ENCODE measurements around the gene EMP1. TPM values are rescaled to one million over a fixed set of nuclear protein-coding genes. Genes with fewer than 3 reads are reported as not detected.

The EMP1 gene
- total RNA-seq, 3 donors from 2014 or later: 245 to 680 (median 667) TPM

DNA sequence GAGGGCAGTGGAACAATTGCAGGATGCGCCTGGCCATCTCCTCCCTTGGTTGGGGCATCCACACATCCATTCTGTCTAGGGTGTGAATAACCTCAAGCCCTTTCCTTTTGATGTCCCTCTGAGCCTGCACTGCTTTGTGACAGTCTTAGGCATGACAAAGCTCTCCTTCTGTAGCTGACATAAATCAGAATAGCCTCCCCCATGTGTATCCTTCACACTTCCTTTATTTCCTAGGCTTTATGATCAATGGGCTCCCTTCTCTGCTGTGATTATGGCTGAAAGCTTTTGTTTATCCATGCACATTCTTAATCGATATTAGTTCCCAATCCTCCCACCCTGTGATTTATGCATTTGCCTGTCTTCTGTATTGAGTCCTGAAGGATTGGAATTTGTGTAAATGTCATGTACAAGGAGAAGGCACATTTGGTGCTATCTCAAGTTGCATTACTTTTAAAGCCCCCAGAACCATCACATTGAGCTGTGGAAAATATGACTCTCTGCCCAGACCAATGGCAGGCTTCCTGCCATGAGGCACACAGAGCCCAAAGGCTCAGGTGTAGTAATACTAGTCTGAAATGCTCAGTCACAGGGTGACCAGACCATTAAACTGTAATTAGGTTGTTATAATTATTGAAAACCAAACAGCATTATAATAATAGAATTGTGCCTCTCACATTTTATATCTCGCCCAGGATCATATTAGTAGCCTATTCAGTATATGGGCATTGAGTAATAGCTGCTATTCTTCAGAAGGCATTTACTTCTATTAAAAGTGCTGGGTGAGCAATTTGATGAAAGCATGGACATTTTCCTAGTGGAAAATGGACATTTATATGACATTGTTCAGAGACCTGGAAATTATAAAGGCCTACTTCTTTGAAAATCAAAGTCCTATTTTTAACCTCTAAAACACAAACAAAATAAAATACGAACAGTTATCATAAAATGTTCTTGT, 14.0 kb downstream of the EMP1 start:
- TF ChIP-seq CTCF (IDR thresholded peaks at IDR 0.05): no peak
- H3K9me3 ChIP-seq: no peaks in the 10 kb centered on the region
- no peak overlapping the region for H3K4me3 ChIP-seq
- H3K4me1 ChIP-seq (ENCODE audit: low read depth): peaks cover 8% of the 10 kb centered on the region
- DNase-seq (no peak), ATAC-seq (no peak)
- H3K36me3 ChIP-seq (ENCODE audit: low read depth): no peaks in the 10 kb centered on the region
- intact Hi-C loops (cut with DNase I, micrococcal nuclease): no loop called here

DNA sequence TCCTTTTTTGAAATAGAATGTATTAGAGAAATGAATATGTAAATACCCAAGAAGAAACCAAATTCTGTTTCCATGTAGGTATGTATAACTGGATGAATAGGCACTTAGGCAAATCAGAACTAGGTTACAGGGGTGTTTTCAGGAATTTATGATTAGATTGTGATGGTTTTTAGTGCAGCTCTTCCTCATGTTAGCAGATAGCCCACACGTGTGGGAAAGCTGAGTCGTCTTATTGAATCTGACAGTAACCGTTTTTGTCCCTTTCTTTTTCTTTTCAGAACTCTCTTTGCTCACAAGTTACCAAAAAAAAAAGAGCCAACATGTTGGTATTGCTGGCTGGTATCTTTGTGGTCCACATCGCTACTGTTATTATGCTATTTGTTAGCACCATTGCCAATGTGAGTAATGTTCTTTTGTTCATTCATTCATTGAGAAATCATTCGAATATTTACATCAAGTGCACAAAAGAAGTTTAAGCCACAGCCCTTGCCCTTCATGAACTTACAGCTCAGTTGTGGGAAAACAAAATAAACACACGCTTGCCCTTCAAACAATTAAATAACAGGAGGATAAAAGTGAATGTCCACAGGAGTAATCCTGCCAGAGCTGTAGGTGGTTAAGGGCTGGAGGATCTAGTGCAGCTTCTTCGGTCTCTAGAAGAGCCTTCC, 14.8 kb downstream of the EMP1 start:
- Histone ChIP-seq H3K4me3 (no peak overlapping the region), H3K36me3 (ENCODE audit: low read depth) (no peaks in the 10 kb centered on the region), H3K4me1 (ENCODE audit: low read depth) (peaks cover 8% of the 10 kb centered on the region), H3K9me3 (no peaks in the 10 kb centered on the region)
- DNase-seq (no peak), ATAC-seq (no peak)
- no peak for TF ChIP-seq CTCF (IDR thresholded peaks at IDR 0.05)
- intact Hi-C loops (cut with DNase I, micrococcal nuclease): no loop called here

- H3K4me3 ChIP-seq: no peak overlapping the region
- H3K9me3 ChIP-seq: no peaks in the 10 kb centered on the region
- no peaks in the 10 kb centered on the region for H3K36me3 ChIP-seq (ENCODE audit: low read depth)
- peak in 2 of 3 donors; percentile 41 to 84 for DNase-seq
- peaks cover 8% of the 10 kb centered on the region for H3K4me1 ChIP-seq (ENCODE audit: low read depth)
- peak; percentile 53 for TF ChIP-seq CTCF (IDR thresholded peaks at IDR 0.05)
- intact Hi-C loops (cut with DNase I, micrococcal nuclease): loop anchor here in 1 of 2 donors (2.0 kb wide), 1 partner anchor 295 kb away; no protein-coding TSS in a partner anchor
- ATAC-seq: peak; percentile 51
These were observed 15.5 kb downstream of the EMP1 start for GRCh38 chr12:13211859-13212664.

GRCh38 chr12:13215056-13215455, 18.5 kb downstream of the EMP1 start:
- intact Hi-C loops (cut with DNase I, micrococcal nuclease): no loop called here
- Histone ChIP-seq H3K9me3 (no peaks in the 10 kb centered on the region), H3K36me3 (ENCODE audit: low read depth) (no peaks in the 10 kb centered on the region), H3K4me3 (no peak overlapping the region), H3K4me1 (ENCODE audit: low read depth) (peaks cover 3% of the 10 kb centered on the region)
- TF ChIP-seq CTCF (IDR thresholded peaks at IDR 0.05): no peak
- ATAC-seq: no peak
- no peak for DNase-seq

- no peak for DNase-seq
- intact Hi-C loops (cut with DNase I, micrococcal nuclease): no loop called here
- H3K36me3 ChIP-seq (ENCODE audit: low read depth): no peaks in the 10 kb centered on the region
- H3K9me3 ChIP-seq: no peaks in the 10 kb centered on the region
- no peak for TF ChIP-seq CTCF (IDR thresholded peaks at IDR 0.05)
- peaks cover 6% of the 10 kb centered on the region for H3K4me1 ChIP-seq (ENCODE audit: low read depth)
- no peak overlapping the region for H3K4me3 ChIP-seq
- ATAC-seq: no peak
These were observed 22.1 kb downstream of the EMP1 start for GRCh38 chr12:13218641-13219040.

All from mucosa of descending colon (tissue), 3 donors.